ENCODE results near the gene LRMDA.

DNA sequence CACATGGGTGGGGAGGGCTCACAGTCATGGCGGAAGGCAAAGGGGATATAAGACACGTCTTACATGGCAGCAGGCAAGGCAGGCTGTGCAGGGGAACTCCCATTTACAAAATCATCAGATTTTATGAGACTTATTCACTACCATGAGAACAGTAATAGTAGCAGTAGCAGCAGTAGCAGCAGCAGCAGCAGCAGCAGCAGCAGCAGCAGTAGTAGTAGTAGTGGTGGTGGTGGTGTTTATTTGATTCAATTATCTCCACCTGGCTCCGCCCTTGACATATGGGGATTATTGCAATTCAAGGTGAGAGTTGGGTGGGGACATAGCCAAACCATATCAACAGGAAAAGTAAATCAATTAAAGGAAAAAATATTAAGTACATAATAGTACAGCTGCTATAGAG lies 184.7 kb downstream of the LRMDA start:
- TF ChIP-seq, protein P1, sequence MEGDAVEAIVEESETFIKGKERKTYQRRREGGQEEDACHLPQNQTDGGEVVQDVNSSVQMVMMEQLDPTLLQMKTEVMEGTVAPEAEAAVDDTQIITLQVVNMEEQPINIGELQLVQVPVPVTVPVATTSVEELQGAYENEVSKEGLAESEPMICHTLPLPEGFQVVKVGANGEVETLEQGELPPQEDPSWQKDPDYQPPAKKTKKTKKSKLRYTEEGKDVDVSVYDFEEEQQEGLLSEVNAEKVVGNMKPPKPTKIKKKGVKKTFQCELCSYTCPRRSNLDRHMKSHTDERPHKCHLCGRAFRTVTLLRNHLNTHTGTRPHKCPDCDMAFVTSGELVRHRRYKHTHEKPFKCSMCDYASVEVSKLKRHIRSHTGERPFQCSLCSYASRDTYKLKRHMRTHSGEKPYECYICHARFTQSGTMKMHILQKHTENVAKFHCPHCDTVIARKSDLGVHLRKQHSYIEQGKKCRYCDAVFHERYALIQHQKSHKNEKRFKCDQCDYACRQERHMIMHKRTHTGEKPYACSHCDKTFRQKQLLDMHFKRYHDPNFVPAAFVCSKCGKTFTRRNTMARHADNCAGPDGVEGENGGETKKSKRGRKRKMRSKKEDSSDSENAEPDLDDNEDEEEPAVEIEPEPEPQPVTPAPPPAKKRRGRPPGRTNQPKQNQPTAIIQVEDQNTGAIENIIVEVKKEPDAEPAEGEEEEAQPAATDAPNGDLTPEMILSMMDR (IDR thresholded peaks at IDR 0.05) = no peak
- TF ChIP-seq POLR2A (IDR thresholded peaks at IDR 0.05) = no peak
